Stimulated activated CD4-positive, alpha-beta T cell treated with anti-CD3 and anti-CD28 coated beads, Interleukin-1b, Interleukin-23, amount 100 ng/mL, for 4 hours (primary cell): ENCODE data around the gene CASQ1.

Experiments used
- DNase-seq, 2 donors: peaks; one replicate each; pipeline ENCODE4 v3.0.0-alpha.2; 2020; ENCODE audit warnings: low read depth in 2 of 2

The CASQ1 gene

GRCh38 chr1:160205242-160206035, 15.1 kb downstream of the CASQ1 start, which contains the start of gene PEA15:
TSS of gene PEA15 (plus strand) at chr1:160205384. CDS start at chr1:160211545, 6,161 bp downstream.
- peak; percentile 58 to 68 for DNase-seq

DNA sequence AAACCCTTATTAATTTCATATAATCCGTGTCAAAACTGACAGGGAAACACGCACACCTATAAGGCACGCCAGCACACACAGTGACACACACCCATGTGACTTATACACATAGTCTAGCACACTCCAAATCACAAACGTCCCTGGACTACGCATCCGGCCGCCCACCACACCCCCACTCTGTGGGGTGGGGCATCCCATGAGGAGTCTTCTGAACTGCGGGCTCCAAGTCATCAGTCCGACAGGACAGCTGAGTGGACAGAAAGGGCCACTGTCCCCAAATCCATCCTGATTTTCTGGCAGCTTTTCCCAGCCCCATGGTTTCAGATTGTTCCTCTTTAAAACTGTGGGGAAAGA, 15.6 kb downstream of the CASQ1 start:
- peak; percentile 44 to 54 for DNase-seq

DNA sequence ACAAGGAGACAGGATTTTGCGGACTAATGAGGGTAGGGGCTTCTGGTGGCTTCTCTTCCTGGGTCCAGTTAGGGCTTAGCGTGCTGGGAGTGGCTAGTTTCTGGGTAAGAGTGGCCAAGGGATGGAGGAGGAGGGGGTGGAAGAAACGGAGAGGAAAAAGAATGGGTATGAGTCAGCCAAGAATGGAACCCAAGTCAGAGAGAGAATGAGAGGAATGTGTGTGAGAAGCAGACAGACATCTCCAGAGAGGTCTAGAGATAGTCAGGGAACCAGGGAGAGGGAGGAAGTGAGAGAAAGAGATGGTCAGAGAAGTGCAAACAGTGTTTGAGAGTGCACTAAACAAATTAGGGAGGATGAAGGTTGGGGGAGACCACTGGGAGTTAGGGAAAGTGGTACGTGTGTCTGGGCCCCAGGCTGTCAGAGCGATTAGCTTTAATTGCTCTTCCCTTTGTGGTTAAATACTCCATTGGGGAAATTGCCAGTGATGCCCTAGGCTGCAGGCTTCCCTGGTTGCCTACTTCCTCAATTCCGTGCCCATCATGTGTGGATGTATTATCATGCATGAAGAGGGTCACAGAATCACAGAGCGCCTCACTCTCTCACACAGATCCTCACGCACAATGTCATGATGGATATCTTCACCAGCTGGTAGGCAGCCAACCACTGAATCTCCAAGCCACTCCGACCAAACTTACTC, 16.2 kb downstream of the CASQ1 start:
- DNase-seq, result no peak

- no peak for DNase-seq
Measured at GRCh38 chr1:160207118-160207650, 16.8 kb downstream of the CASQ1 start.

- DNase-seq, result no peak
Measured at GRCh38 chr1:160207771-160208556, 17.6 kb downstream of the CASQ1 start.

GRCh38 chr1:160208557-160209320, 18.4 kb downstream of the CASQ1 start:
- no peak for DNase-seq

DNA sequence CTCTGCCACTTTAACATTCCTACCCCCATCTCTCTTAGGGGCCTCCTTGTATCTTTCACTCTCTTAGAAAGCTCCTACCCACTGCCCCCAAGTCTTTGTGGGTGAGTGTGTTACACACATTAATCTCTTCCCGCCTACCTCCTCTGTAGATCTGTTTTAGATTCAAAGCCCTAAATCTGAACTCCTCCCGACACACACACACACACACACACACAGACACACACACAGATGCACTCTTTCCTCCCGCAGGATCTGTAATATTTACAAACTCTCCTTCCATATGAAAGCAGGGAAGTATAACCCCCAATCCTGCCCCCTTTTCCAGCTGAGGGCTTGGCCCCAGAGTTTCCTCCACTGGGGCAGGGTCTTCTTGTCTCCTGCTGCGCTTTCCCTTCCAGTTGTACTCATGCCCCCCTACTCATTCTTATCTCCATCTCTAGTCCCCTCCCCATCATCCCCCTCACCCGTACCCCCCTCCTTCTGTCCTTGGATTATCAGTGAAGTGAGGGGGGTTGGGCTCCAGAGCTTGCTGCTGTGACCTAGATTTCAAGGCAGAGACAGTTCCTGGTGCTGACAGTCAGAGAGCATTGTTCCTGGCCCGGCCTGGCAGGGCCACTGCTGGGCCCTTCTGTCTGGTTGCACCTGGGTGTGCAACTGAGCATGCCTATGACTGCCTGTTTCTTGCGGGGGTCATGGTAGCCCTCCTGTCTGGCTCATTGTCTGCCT, 19.1 kb downstream of the CASQ1 start:
- DNase-seq, result no peak

DNA sequence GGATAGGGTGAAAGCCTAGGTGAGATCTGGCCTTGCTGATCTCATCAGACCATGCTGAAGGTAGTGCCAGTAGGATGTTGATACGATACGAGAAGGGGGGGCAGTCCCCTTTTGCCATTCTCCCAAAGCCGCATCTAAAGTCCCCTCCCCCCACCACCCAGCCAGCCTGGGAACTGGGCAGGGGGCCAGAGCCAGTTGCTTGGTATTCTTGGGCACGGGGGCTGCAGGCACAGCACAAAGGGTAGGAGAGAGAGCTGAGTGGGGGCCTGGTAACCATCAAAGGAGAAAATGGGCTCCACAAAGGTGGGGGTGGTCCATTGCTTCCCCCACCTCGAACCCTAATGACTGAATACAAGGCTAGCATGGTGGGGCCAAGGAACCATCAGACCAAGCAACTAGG, 20.2 kb downstream of the CASQ1 start:
- DNase-seq, result no peak

- no peak for DNase-seq
Measured at GRCh38 chr1:160211046-160211790, 20.8 kb downstream of the CASQ1 start.

GRCh38 chr1:160214481-160215140, 24.2 kb downstream of the CASQ1 start:
- DNase-seq, result no peak

GRCh38 chr1:160216301-160216700, 25.9 kb downstream of the CASQ1 start:
- DNase-seq, result no peak

DNA sequence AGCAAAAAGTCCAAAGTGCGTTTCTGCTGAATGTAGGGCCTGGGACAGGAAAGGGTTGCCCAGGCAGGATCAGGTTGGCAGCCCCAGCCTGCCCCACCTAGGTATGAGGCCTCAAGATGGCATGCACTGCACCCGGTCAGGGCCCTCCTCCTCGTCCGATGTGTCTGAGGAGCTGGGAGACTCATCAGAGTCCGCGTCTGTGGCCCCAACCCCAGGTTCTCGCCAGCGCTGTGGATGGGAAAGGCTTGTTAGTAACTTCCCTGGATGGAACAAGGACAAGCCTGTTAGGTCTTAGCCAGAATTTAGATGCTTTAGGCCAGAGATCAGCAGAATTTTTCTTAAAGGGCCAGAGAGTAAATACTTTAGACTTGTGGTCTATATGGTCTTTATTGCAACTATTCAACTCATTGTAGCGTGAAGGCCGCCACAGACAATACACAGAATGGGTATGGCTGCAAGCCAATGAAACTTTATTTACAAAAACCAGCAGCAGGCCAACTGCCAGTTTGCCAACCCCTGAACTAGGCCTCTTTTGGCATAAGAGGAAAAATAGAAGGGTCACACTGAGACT, 27.2 kb downstream of the CASQ1 start:
- no peak for DNase-seq

- DNase-seq, result no peak
Measured at GRCh38 chr1:160219062-160219929, 28.9 kb downstream of the CASQ1 start.

DNA sequence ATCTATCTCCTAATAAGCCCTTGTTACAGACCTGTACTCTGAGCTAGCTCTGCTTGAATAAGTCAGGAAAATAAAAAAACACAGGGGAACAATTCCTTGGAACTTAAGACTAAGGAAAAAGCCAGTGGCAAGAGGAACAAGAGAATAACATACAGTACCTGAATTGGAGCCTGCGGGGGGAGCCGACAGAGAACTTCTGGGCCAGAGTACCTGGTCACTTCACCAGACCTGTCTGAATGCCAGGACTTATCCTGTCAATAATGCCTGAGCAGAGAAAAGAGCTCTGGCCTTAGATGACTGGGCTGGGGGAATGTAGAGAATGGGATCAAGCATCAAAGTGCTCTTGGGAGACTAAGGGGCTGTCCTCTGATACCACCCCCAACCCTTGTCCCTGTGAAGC, 29.9 kb downstream of the CASQ1 start:
- DNase-seq, result no peak

DNA sequence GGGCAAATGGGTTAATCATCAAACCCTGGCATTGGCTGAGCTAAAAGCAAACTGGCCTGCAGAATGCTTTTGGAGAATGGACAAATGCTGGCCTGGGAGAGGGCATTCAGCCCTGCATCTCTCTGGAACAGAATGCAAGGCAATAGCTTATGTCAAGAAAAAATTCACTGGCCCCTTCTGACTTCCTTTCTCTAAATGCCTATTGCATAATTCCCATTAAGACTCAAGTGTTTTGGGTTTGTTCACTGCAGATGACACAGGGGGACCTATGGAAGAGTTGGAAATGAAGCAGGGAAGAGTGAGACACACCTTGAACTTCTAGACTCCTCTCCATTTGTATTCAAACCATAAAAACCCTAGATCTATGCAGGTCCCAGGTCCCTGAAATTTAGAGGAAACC, 30.7 kb downstream of the CASQ1 start:
- no peak for DNase-seq

DNA sequence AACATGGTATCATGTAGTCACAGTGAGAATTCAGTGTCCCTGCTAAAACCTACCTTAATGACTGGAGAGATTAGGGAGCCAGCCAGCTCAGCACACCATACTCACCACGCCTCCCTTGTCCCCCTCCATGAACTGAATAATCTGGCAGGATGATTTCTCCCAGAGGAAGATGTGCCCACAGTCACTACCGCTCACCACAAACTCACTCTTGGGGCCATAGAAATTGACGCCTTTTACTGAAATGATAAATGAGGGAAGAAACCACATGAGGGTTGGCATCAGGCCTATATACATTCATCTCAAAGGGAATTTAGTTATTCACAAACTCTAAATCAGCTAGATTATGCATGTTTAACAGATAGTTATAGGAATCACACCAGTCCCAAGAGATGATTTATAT, 32.2 kb downstream of the CASQ1 start:
- no peak for DNase-seq

- DNase-seq, result no peak
Measured at GRCh38 chr1:160224606-160225005, 34.2 kb downstream of the CASQ1 start.

GRCh38 chr1:160225345-160225744, 35.0 kb downstream of the CASQ1 start:
- DNase-seq, result no peak
